Measurements from ENCODE around the gene MEF2B.
A peak's percentile ranks its signal among the peaks of the same experiment; 100 is the strongest.
"Not testable (repeated sequence)": the region's sequence is repeated elsewhere in the genome, so short reads cannot be mapped to it uniquely, and the experiment has no call there.

MEF2B gene

GRCh38 chr19:19192910-19193423 is 22.9 kb upstream of the MEF2B start:
- DNase-seq, result no peak

GRCh38 chr19:19192078-19192882 is 22.2 kb upstream of the MEF2B start, which contains the start of the genes BORCS8 and RFXANK:
Gene BORCS8, minus strand, starts transcription at chr19:19192152. Its CDS starts 35 bp downstream, at chr19:19192117.
Gene RFXANK, plus strand, starts transcription at chr19:19192258. Its CDS starts 1,689 bp downstream, at chr19:19193947.
- peak; percentile 97 for DNase-seq

- DNase-seq, result no peak
Observed at GRCh38 chr19:19191768-19192077, 21.7 kb upstream of the MEF2B start.

GRCh38 chr19:19186742-19187141 is 16.7 kb upstream of the MEF2B start:
- no peak for DNase-seq

- no peak for DNase-seq
Observed at GRCh38 chr19:19185853-19186740, 16.0 kb upstream of the MEF2B start.

GRCh38 chr19:19181488-19181998 is 11.5 kb upstream of the MEF2B start:
- no peak for DNase-seq

- DNase-seq, result no peak
Observed at GRCh38 chr19:19179548-19180441, 9.7 kb upstream of the MEF2B start.

GRCh38 chr19:19176950-19177349 is 6.9 kb upstream of the MEF2B start:
- DNase-seq, result no peak

- not testable (repeated sequence) for DNase-seq
Observed at GRCh38 chr19:19173243-19173642, 3.2 kb upstream of the MEF2B start.

- no peak for DNase-seq
Observed at GRCh38 chr19:19171821-19172532, 1.9 kb upstream of the MEF2B start.

- no peak for DNase-seq
Observed at GRCh38 chr19:19170873-19171672, 1.0 kb upstream of the MEF2B start.

- DNase-seq, result no peak
Observed at GRCh38 chr19:19169236-19170052, 619 bp downstream of the MEF2B start.

GRCh38 chr19:19167612-19168011 is 2.5 kb downstream of the MEF2B start:
- DNase-seq, result no peak

- no peak for DNase-seq
Observed at GRCh38 chr19:19165396-19165795, 4.7 kb downstream of the MEF2B start.

GRCh38 chr19:19162495-19162894 is 7.6 kb downstream of the MEF2B start:
- no peak for DNase-seq

GRCh38 chr19:19160461-19161035 is 9.5 kb downstream of the MEF2B start:
- no peak for DNase-seq

- no peak for DNase-seq
Observed at GRCh38 chr19:19159534-19159933, 10.5 kb downstream of the MEF2B start.

GRCh38 chr19:19157808-19158207 is 12.3 kb downstream of the MEF2B start:
- DNase-seq, result no peak

- DNase-seq, result no peak
Observed at GRCh38 chr19:19155495-19156219, 14.4 kb downstream of the MEF2B start.

All from NCI-H2029 treated with DMSO at 0.1 percent for 48 hours (cell line).